AG04450 (cell line): ENCODE data around the gene PSMF1. TPM values are rescaled to one million over a fixed set of nuclear protein-coding genes. Genes with fewer than 3 reads are reported as not detected.

Experiments used
- CTCF ChIA-PET: fragments of 300-600, 350-600 bp; formaldehyde crosslinking; extraction: SDS; loops from one replicate; lab custom pipeline; 2022; ENCODE audit warnings: antibody characterized with exemption, inconsistent platforms; lab: Charles Lee
- POLR2A ChIA-PET: fragments of 350-600 bp; formaldehyde crosslinking; extraction: SDS; loops from one replicate; lab custom pipeline; 2021; ENCODE audit warnings: antibody characterized with exemption, inconsistent platforms; lab: Yijun Ruan, JAX
- DNase-seq: peaks from one replicate; pipeline ENCODE4 v3.0.0-alpha.2; 2011; ENCODE audit warnings: low read depth, low spot score
- H3K27ac ChIP-seq: one replicate; pipeline ENCODE4 v1.5.1; 2012; ENCODE audit warnings: low read depth, low read length, control low read depth
- H3K27me3 ChIP-seq: one replicate; pipeline ENCODE4 v1.6.0; 2012; ENCODE audit warnings: low read length; ENCODE audit not compliant: control insufficient read depth, insufficient read depth
- H3K4me3 ChIP-seq: 2 replicates; pipeline ENCODE4 v1.5.1; 2011; ENCODE audit warnings: mild to moderate bottlenecking, low read depth, low read length, control low read depth
- H3K9me3 ChIP-seq: 2 replicates; pipeline ENCODE4 v1.5.1; 2012; ENCODE audit warnings: low read length; ENCODE audit not compliant: control insufficient read depth, insufficient read depth
- CTCF ChIP-seq: IDR thresholded peaks from 2 replicates; pipeline ENCODE4 v1.5.1; 2011; ENCODE audit warnings: low read depth, low read length, control low read depth, inconsistent platforms
- polyA plus RNA-seq: library from polyadenylated mRNA; depleted of rRNA; stranded (reverse); fragments of >200 nt; gene quantifications from 2 replicates; pipeline ENCODE4 v1.2.3, GENCODE V29; 2011

Gene PSMF1
- polyA plus RNA-seq, 1 experiment, result 116 TPM

GRCh38 chr20:1083431-1084080 lies 34.8 kb upstream of the PSMF1 start:
- H3K9me3 ChIP-seq, result no peaks in the 10 kb centered on the region
- CTCF ChIA-PET, result no interaction called here
- H3K4me3 ChIP-seq, result no peak overlapping the region
- no peak for DNase-seq
- H3K27me3 ChIP-seq, result peaks cover 4% of the 10 kb centered on the region
- TF ChIP-seq CTCF, result no peak
- POLR2A ChIA-PET, result no interaction called here
- H3K27ac ChIP-seq, result no peak overlapping the region

GRCh38 chr20:1085492-1086276 lies 32.7 kb upstream of the PSMF1 start:
- DNase-seq, result no peak
- ChIA-PET CTCF (interaction anchor here (0.7 to 2.2 kb wide), 3 partner anchors 9 to 22 kb away, joined by 3 to 7 read pairs (median 3); no protein-coding TSS in a partner anchor), POLR2A (no interaction called here)
- TF ChIP-seq CTCF, result no peak
- no peak overlapping the region for H3K27ac ChIP-seq
- peaks cover 4% of the 10 kb centered on the region for H3K27me3 ChIP-seq
- H3K9me3 ChIP-seq, result no peaks in the 10 kb centered on the region
- no peak overlapping the region for H3K4me3 ChIP-seq

GRCh38 chr20:1086277-1087213 lies 31.9 kb upstream of the PSMF1 start:
- no peaks in the 10 kb centered on the region for H3K9me3 ChIP-seq
- TF ChIP-seq CTCF, result no peak
- POLR2A ChIA-PET, result no interaction called here
- no peak overlapping the region for H3K27ac ChIP-seq
- H3K4me3 ChIP-seq, result no peak overlapping the region
- no peak for DNase-seq
- peaks cover 4% of the 10 kb centered on the region for H3K27me3 ChIP-seq
- CTCF ChIA-PET, result interaction anchor here (2.2 kb wide), 1 partner anchor 22 kb away, joined by 7 read pairs; no protein-coding TSS in a partner anchor

GRCh38 chr20:1087311-1087905 lies 31.0 kb upstream of the PSMF1 start:
- CTCF ChIA-PET, result interaction anchor here (0.6 kb wide), 1 partner anchor 1188 kb away, joined by 3 read pairs; no protein-coding TSS in a partner anchor
- Histone ChIP-seq H3K27me3 (peaks cover 2% of the 10 kb centered on the region), H3K27ac (no peak overlapping the region), H3K4me3 (no peak overlapping the region), H3K9me3 (no peaks in the 10 kb centered on the region)
- no peak for DNase-seq
- no peak for TF ChIP-seq CTCF
- POLR2A ChIA-PET, result no interaction called here
